HepG2 (cell line): ENCODE measurements around the gene SNRPD2. TPM values are rescaled to one million over a fixed set of nuclear protein-coding genes. Genes with fewer than 3 reads are reported as not detected.
A peak's percentile ranks its signal among the peaks of the same experiment; 100 is the strongest.

ENCODE experiments used
- ARNT ChIP-seq: fragments of 450-650 bp; IDR thresholded peaks from 2 replicates; pipeline ENCODE4 v1.6.1; 2017
- ATF5 ChIP-seq: sonication (generic); formaldehyde crosslinking; IDR thresholded peaks from 2 replicates; pipeline ENCODE4 v1.4.0; 2020; ENCODE audit warnings: mild to moderate bottlenecking, low read depth, missing genetic modification reagents
- ELF1 ChIP-seq: sonication (generic); formaldehyde crosslinking; IDR thresholded peaks from 2 replicates; pipeline ENCODE4 v1.4.0; 2020; ENCODE audit warnings: missing genetic modification reagents
- ELF3 ChIP-seq: IDR thresholded peaks from 2 replicates; pipeline ENCODE4 v1.6.1; 2016; ENCODE audit warnings: missing genetic modification reagents, missing compliant biosample characterization
- GABPA ChIP-seq, 2 experiments: IDR thresholded peaks; 2 replicates each; pipeline ENCODE4 v1.6.1; 2011 to 2016; ENCODE audit warnings: low read depth in 2 of 2, low read length in 1 of 2, missing biosample characterization in 1 of 2, missing genetic modification characterization in 1 of 2
- HNRNPLL ChIP-seq: fragments of 200-400 bp; formaldehyde crosslinking; IDR thresholded peaks from 2 replicates; pipeline ENCODE4 v1.6.1; 2017; ENCODE audit warnings: mild to moderate bottlenecking, low read depth, low read length; ENCODE audit not compliant: poor library complexity, severe bottlenecking
- ISX ChIP-seq: sonication (generic); formaldehyde crosslinking; conservative IDR thresholded peaks from 2 replicates; pipeline ENCODE4 v1.5.0; 2020; ENCODE audit warnings: missing genetic modification reagents
- MAZ ChIP-seq, 2 experiments: sonication (generic) in 1 of 2; formaldehyde crosslinking in 1 of 2; IDR thresholded peaks; 2 replicates each; pipeline versions ENCODE4 v1.5.0 to v1.6.1; 2012 to 2020; ENCODE audit warnings: low read depth in 2 of 2, mild to moderate bottlenecking in 2 of 2, borderline replicate concordance in 1 of 2, improper control_type of control experiment in 1 of 2, low read length in 1 of 2, missing genetic modification reagents in 1 of 2, moderate library complexity in 1 of 2
- PRDM10 ChIP-seq: sonication (generic); formaldehyde crosslinking; IDR thresholded peaks from 2 replicates; pipeline ENCODE4 v1.4.0; 2020; ENCODE audit warnings: low read depth, missing genetic modification reagents
- ZC3H13 ChIP-seq: sonication (generic); formaldehyde crosslinking; IDR thresholded peaks from 2 replicates; pipeline ENCODE4 v1.8.1; 2023; ENCODE audit warnings: mild to moderate bottlenecking, missing genetic modification reagents, moderate library complexity
- ZFY ChIP-seq: sonication (generic); formaldehyde crosslinking; IDR thresholded peaks from 2 replicates; pipeline ENCODE4 v1.4.0; 2020; ENCODE audit warnings: missing genetic modification reagents
- ZNF232 ChIP-seq: sonication (generic); formaldehyde crosslinking; IDR thresholded peaks from 2 replicates; pipeline ENCODE4 v1.4.0; 2020; ENCODE audit warnings: missing genetic modification reagents, borderline replicate concordance
- ZNF280B ChIP-seq: sonication (generic); formaldehyde crosslinking; IDR thresholded peaks from 2 replicates; pipeline ENCODE4 v1.5.0; 2020; ENCODE audit warnings: missing genetic modification reagents, mild to moderate bottlenecking, borderline replicate concordance
- ZNF451 ChIP-seq: sonication (generic); formaldehyde crosslinking; IDR thresholded peaks from 2 replicates; pipeline ENCODE4 v1.5.0; 2020; ENCODE audit warnings: mild to moderate bottlenecking, missing genetic modification reagents
- ZNF501 ChIP-seq: sonication (generic); formaldehyde crosslinking; IDR thresholded peaks from 2 replicates; pipeline ENCODE4 v1.5.1; 2020; ENCODE audit warnings: mild to moderate bottlenecking, moderate library complexity, missing genetic modification reagents
- ZNF530 ChIP-seq: sonication (generic); formaldehyde crosslinking; IDR thresholded peaks from 2 replicates; pipeline ENCODE4 v1.5.0; 2020; ENCODE audit warnings: low read depth, mild to moderate bottlenecking, missing genetic modification reagents
- ZNF557 ChIP-seq: sonication (generic); formaldehyde crosslinking; IDR thresholded peaks from 2 replicates; pipeline ENCODE4 v1.4.0; 2020; ENCODE audit warnings: missing genetic modification reagents
- ZNF704 ChIP-seq: sonication (generic); formaldehyde crosslinking; IDR thresholded peaks from 2 replicates; pipeline ENCODE4 v1.8.1; 2023; ENCODE audit warnings: mild to moderate bottlenecking, inconsistent platforms, moderate library complexity, missing genetic modification reagents, borderline replicate concordance
- polyA plus RNA-seq, 8 experiments: library from polyadenylated mRNA; depleted of rRNA in 3 of 8; stranded (reverse) in 7 of 8; unstranded in 1 of 8; fragments of >200 nt; fragmentation: Illumina TruSeq in 4 of 8; extraction: Trizol in 4 of 8; gene quantifications; 2 replicates each; pipeline versions ENCODE4 v1.2.1 to v1.2.3, GENCODE V29; 2011 to 2016; ENCODE audit warnings: low read depth in 4 of 8, missing spikeins in 1 of 8, mixed read lengths in 1 of 8; ENCODE audit not compliant: insufficient read depth in 1 of 8
- total RNA-seq, 5 experiments: library from RNA; depleted of rRNA; stranded (reverse); fragments of >200 nt; fragmentation: Illumina TruSeq; extraction: Trizol; gene quantifications; 2 replicates each; pipeline ENCODE4 v1.2.3, GENCODE V29; 2016; ENCODE audit warnings: low read depth in 1 of 5
- TF ChIP-seq, protein P1 (sequence below): sonication (generic); formaldehyde crosslinking; IDR thresholded peaks from 2 replicates; pipeline ENCODE4 v1.4.0; 2020; ENCODE audit warnings: mild to moderate bottlenecking, missing genetic modification reagents

The SNRPD2 gene
- total and polyA plus RNA-seq, 2 of the 13 experiments (the other 11 are each of a cell fraction or from before 2014, with no cell fraction given), result 299 to 485 TPM

GRCh38 chr19:45692187-45693105, 693 bp upstream of the SNRPD2 start, which contains the start of gene QPCTL (continued):
- no peak for TF ChIP-seq ZC3H13 (CRISPR knock-in tag)
- TF ChIP-seq MAZ (IDR thresholded peaks at IDR 0.05; ENCODE audit: borderline replicate concordance, low read depth, low read length), result peak; percentile 66; the same call in 1 of the 2 replicates
- TF ChIP-seq MAZ (CRISPR knock-in tag; IDR thresholded peaks at IDR 0.05; ENCODE audit: low read depth), result no peak
- no peak for TF ChIP-seq ARNT
- TF ChIP-seq ZNF557 (CRISPR knock-in tag), result 0 out of 2 replicates have a peak, but pooled peaks have one; percentile 74
- TF ChIP-seq HNRNPLL, result peak; percentile 94
- TF ChIP-seq ZNF704 (CRISPR knock-in tag), result peak; percentile 42; the same call in 1 of the 2 replicates
- peak; percentile 60 for TF ChIP-seq ZNF451 (CRISPR knock-in tag)
- TF ChIP-seq PRDM10 (CRISPR knock-in tag), result peak; percentile 93; the same call in 1 of the 2 replicates
- 0 out of 2 replicates have a peak, but pooled peaks have one; percentile 47 for TF ChIP-seq ZNF232 (CRISPR knock-in tag)
- no peak for TF ChIP-seq ISX (CRISPR knock-in tag)
- peak; percentile 88 for TF ChIP-seq ZFY (CRISPR knock-in tag)
- no peak for TF ChIP-seq ZNF530 (CRISPR knock-in tag)
- peak; percentile 83; the same call in 1 of the 2 replicates for TF ChIP-seq ZNF501
- TF ChIP-seq ZNF280B (CRISPR knock-in tag), result peak; percentile 72; the same call in 1 of the 2 replicates
- TF ChIP-seq, protein P1, sequence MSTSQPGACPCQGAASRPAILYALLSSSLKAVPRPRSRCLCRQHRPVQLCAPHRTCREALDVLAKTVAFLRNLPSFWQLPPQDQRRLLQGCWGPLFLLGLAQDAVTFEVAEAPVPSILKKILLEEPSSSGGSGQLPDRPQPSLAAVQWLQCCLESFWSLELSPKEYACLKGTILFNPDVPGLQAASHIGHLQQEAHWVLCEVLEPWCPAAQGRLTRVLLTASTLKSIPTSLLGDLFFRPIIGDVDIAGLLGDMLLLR, result peak; percentile 78; the same call in 1 of the 2 replicates
- peak; percentile 63 for TF ChIP-seq ELF1 (CRISPR knock-in tag)
- TF ChIP-seq GABPA (IDR thresholded peaks at IDR 0.05; ENCODE audit: low read depth, low read length), result 0 out of 2 replicates have a peak, but pooled peaks have one; percentile 10
- no peak for TF ChIP-seq GABPA (CRISPR knock-in tag; IDR thresholded peaks at IDR 0.05; ENCODE audit: low read depth)
- TF ChIP-seq ELF3 (CRISPR knock-in tag), result peak; percentile 28; the same call in 1 of the 2 replicates
- no peak for TF ChIP-seq ATF5
